Measurements from ENCODE around the gene ASIC4. TPM values are rescaled to one million over a fixed set of nuclear protein-coding genes. Genes with fewer than 3 reads are reported as not detected.

The ASIC4 gene
- total RNA-seq: 10 to 100 TPM in 4 of 8 experiments, 1 to 10 TPM in 2, under 1 TPM in 2; 0.31 to 83.2 (median 19.4) TPM

GRCh38 chr2:219514196-219514761 is at the start of gene ASIC4:
ASIC4 (plus strand) TSS chr2:219514482; CDS start chr2:219514725, 243 bp downstream.
- H3K4me3 ChIP-seq: peak within 1 kb of the TSS in 4 of 5 donors; percentile 2 to 19 (median 14)
- H3K27ac ChIP-seq: peak within 1 kb of the TSS; percentile 84 to 89
- whole genome bisulfite sequencing, 10 experiments: 0 to 73% (median 30%) methylated on average over 1 to 5 of the region's 31 CpGs; no CpG with 5 or more reads in 6 of the 10 experiments
- ATAC-seq (replicated peaks in 6 of 8): peak in 6 of 8 experiments; percentile 6 to 69 (median 62)
- in situ Hi-C loops (cut with MboI; ENCODE audit: low pct_unique_long_range_greater_than_20kb in 2 of 9, low sequenced_read_pairs in 9 of 9, unreplicated experiment in 9 of 9): loop anchor here in 1 of 9 experiments (25.0 kb wide), 1 partner anchor 102 kb away; the partner anchor contains the start of gene DES
- peaks cover 96 to 97% of the 10 kb centered on the region in 2 donors for H3K4me1 ChIP-seq (replicated peaks in 1 of 2)

DNA sequence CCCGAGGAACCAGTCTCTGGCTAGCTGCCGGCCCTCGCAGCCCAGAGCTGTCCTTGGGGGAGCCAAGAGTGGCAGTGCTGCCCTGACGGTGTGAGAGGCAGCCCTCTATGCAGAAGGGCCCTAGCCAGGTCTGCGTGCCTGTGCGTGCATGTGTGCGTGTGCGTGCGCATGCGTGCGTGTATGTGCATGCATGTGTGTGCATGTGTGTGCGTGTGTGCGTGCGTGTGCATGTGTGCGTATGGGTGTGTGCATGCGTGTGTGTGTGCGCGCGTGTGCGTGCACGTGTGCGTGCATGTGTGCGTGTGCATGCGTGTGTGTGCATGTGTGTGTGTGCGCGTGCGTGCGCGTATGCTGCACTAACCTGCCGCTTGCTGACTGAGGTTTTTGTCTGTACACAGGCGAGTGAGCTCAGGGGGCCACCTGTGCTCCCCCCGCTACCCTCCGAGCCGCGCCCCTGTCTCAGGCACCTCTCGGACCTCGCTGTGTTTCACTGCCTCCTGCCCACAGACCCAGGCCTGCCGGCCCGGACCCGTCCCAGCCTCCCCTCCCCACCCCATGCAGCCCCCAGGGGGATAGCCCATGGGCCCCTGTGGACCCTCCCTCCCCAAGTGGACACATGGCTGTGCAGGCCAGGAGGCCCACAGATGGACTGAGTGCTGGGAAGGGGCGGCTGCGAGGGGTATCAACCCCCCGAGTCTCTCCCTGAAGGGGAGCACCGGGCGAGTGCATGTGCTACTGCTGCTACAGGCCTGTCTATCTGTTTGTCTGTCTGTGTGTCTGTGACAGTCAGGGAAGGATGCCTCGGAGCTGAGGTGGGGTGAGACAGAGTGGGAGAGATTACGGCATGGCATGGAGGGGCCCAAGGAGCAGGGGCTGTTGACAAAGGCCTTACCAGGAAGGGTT is 48.4 kb upstream of the ASIC4 start:
- ATAC-seq (replicated peaks in 6 of 8): no peak
- in situ Hi-C loops (cut with MboI; ENCODE audit: low pct_unique_long_range_greater_than_20kb in 2 of 9, low sequenced_read_pairs in 9 of 9, unreplicated experiment in 9 of 9): no loop called here
- WGBS, 10 experiments: 55 to 100% (median 87%) methylated on average over 1 to 13 of the region's 47 CpGs; no CpG with 5 or more reads in 3 of the 10 experiments
- Histone ChIP-seq H3K4me1 (replicated peaks in 1 of 2) (peaks cover 13 to 14% of the 10 kb centered on the region in 2 donors), H3K4me3 (no peak overlapping the region), H3K27ac (no peak overlapping the region)

DNA sequence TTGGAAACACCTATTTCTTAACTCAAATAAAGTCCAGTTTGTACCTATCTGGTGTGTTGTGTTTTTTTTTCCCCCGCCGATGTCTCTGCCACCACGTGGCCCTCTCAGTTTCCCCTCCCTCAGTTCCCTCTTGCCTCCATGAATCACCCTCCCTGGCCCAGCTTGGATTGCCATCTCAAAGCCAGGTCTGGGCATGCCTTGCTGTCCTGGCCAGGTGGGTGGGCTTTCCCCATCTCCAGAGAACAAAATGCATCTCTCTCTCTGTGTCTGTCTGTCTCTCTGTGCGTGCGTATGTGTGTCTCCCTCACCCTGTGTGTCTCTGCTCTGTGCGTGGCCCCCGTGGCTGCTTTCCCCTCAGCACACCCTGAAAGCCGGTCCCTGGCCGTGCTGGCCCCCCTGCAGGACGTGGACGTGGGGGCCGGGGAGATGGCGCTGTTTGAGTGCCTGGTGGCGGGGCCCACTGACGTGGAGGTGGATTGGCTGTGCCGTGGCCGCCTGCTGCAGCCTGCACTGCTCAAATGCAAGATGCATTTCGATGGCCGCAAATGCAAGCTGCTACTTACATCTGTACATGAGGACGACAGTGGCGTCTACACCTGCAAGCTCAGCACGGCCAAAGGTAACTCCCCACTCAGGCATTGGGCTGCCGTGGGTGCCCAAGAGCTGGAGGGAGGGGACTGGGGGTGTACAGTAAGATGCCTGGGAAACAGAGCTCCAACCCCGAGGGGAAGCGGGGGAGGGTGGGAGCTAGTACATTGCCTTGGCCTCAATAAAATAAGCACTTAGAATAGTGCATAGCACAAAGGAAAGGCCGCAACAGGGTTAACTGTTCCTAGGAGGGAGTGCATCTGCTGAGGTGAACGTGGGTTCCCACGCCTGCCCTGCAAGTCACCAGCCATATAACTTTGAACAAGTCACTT is 47.2 kb upstream of the ASIC4 start:
- no peak overlapping the region for H3K27ac ChIP-seq
- H3K4me3 ChIP-seq: no peak overlapping the region
- in situ Hi-C loops (cut with MboI; ENCODE audit: low pct_unique_long_range_greater_than_20kb in 2 of 9, low sequenced_read_pairs in 9 of 9, unreplicated experiment in 9 of 9): no loop called here
- ATAC-seq (replicated peaks in 6 of 8): no peak
- H3K4me1 ChIP-seq (replicated peaks in 1 of 2): peaks cover 10 to 11% of the 10 kb centered on the region in 2 donors
- WGBS, 10 experiments: 68 to 100% (median 83%) methylated on average over 1 to 8 of the region's 28 CpGs; no CpG with 5 or more reads in 6 of the 10 experiments

- Histone ChIP-seq H3K27ac (no peak overlapping the region), H3K4me3 (no peak overlapping the region), H3K4me1 (replicated peaks in 1 of 2) (peaks cover 10 to 11% of the 10 kb centered on the region in 2 donors)
- no peak for ATAC-seq (replicated peaks in 6 of 8)
- in situ Hi-C loops (cut with MboI; ENCODE audit: low pct_unique_long_range_greater_than_20kb in 2 of 9, low sequenced_read_pairs in 9 of 9, unreplicated experiment in 9 of 9): no loop called here
- 79 to 100% (median 83%) methylated on average over 1 to 2 of the region's 2 CpGs; no CpG with 5 or more reads in 4 of the 10 experiments for WGBS, 10 experiments
These were observed 46.6 kb upstream of the ASIC4 start for GRCh38 chr2:219467736-219468075.

DNA sequence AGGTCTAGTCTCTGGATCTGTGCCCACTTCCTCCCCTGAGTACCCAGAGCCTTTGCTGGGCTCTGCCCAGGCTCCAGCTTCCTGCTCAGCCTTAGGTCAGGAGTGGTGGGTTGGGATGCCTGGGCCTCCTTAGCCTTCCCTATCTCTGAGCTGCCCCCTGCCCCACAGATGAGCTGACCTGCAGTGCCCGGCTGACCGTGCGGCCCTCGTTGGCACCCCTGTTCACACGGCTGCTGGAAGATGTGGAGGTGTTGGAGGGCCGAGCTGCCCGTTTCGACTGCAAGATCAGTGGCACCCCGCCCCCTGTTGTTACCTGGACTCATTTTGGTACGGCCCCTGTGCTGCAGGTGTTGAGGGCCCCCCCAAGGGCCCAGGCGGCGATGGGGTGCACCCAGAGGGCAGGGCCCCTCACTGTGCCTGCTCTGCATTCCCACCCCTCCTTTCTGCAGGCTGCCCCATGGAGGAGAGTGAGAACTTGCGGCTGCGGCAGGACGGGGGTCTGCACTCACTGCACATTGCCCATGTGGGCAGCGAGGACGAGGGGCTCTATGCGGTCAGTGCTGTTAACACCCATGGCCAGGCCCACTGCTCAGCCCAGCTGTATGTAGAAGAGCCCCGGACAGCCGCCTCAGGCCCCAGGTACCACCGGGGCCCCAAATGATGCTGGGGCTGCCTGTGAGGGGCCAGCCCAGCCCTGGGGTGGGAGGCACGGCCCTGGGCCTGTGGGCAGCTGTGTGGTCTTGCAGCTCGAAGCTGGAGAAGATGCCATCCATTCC is 45.7 kb upstream of the ASIC4 start:
- H3K27ac ChIP-seq: no peak overlapping the region
- no peak for ATAC-seq (replicated peaks in 6 of 8)
- in situ Hi-C loops (cut with MboI; ENCODE audit: low pct_unique_long_range_greater_than_20kb in 2 of 9, low sequenced_read_pairs in 9 of 9, unreplicated experiment in 9 of 9): no loop called here
- H3K4me1 ChIP-seq (replicated peaks in 1 of 2): peaks cover 10 to 11% of the 10 kb centered on the region in 2 donors
- H3K4me3 ChIP-seq: no peak overlapping the region
- WGBS, 10 experiments: 80 to 100% methylated on average over 1 to 3 of the region's 23 CpGs; no CpG with 5 or more reads in 8 of the 10 experiments

GRCh38 chr2:219469186-219469724 is 45.0 kb upstream of the ASIC4 start:
- in situ Hi-C loops (cut with MboI; ENCODE audit: low pct_unique_long_range_greater_than_20kb in 2 of 9, low sequenced_read_pairs in 9 of 9, unreplicated experiment in 9 of 9): no loop called here
- Histone ChIP-seq H3K4me3 (no peak overlapping the region), H3K27ac (no peak overlapping the region), H3K4me1 (replicated peaks in 1 of 2) (peaks cover 10 to 11% of the 10 kb centered on the region in 2 donors)
- 20 to 100% (median 80%) methylated on average over 1 to 2 of the region's 16 CpGs; no CpG with 5 or more reads in 3 of the 10 experiments for WGBS, 10 experiments
- ATAC-seq (replicated peaks in 6 of 8): peak in 6 of 8 experiments; percentile 21 to 98 (median 90)

DNA sequence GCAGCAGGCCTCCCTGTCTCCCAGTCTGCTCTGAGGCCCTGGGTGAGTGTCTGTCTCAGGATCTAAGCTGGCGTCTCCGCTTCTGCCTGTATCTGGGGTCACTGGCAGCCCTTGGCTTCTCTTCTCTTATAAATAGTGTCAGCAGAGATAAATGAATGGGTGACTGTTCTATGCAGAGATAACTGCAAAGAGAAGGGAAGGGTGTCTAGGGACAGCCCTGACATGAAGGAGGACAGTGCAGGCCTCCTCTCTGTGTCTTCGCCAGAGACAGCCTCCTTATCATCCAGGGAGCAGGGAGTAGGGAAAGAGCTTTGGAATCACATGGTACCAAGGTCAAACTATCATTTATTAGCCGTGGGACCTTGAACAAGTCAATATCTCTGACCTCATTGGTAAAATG is 43.9 kb upstream of the ASIC4 start:
- 67 to 77% (median 75%) methylated on average over 1 to 4 of the region's 4 CpGs; no CpG with 5 or more reads in 7 of the 10 experiments for WGBS, 10 experiments
- no peak overlapping the region for H3K27ac ChIP-seq
- H3K4me3 ChIP-seq: no peak overlapping the region
- in situ Hi-C loops (cut with MboI; ENCODE audit: low pct_unique_long_range_greater_than_20kb in 2 of 9, low sequenced_read_pairs in 9 of 9, unreplicated experiment in 9 of 9): loop anchor here in 1 of 9 experiments (10.0 kb wide), 1 partner anchor 64 kb away; no protein-coding TSS in a partner anchor
- ATAC-seq (replicated peaks in 6 of 8): no peak
- peaks cover 10 to 14% of the 10 kb centered on the region in 2 donors for H3K4me1 ChIP-seq (replicated peaks in 1 of 2)

DNA sequence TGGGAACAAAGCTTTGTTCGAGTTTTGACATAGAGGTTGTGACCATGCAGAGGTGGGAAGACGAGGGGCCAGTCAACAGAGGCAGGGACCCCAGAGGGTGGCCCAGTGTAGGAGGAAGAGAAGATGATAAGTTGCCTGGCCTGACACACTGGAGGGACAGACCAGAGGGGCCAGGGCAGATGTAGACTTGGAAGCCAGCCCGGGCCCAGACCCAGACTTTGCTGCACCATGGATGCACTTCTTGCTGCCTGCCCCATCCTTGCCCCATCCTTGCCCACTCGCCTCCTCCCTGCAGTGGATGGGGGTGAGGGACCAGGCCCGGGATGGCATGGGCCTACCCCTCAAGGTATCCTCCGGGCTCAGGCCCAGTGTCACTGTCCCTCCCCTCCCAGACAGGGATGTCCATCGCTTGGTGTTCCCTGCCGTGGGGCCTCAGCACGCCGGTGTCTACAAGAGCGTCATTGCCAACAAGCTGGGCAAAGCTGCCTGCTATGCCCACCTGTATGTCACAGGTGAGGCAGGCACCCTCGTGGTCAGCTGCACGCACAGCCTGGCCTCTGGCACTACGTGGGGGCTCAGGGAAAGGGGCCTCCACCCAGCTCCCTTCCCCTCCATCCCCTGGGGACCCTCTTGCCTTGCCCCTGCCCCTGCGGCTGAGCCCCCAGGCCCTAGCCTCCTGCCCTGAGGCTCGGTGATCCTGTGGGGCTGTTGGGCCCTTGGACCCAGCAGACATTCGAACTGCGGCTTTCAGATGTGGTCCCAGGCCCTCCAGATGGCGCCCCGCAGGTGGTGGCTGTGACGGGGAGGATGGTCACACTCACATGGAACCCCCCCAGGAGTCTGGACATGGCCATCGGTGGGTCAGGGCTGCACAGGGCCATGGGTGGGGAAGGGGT is 42.6 kb upstream of the ASIC4 start:
- ATAC-seq (replicated peaks in 6 of 8): no peak
- H3K4me1 ChIP-seq (replicated peaks in 1 of 2): peaks cover 19 to 27% of the 10 kb centered on the region in 2 donors
- H3K4me3 ChIP-seq: no peak overlapping the region
- WGBS, 10 experiments: 30 to 100% (median 75%) methylated on average over 1 to 2 of the region's 22 CpGs; no CpG with 5 or more reads in 6 of the 10 experiments
- in situ Hi-C loops (cut with MboI; ENCODE audit: low pct_unique_long_range_greater_than_20kb in 2 of 9, low sequenced_read_pairs in 9 of 9, unreplicated experiment in 9 of 9): loop anchor here in 1 of 9 experiments (10.0 kb wide), 1 partner anchor 63 kb away; no protein-coding TSS in a partner anchor
- H3K27ac ChIP-seq: no peak overlapping the region

- Histone ChIP-seq H3K27ac (no peak overlapping the region), H3K4me3 (no peak overlapping the region), H3K4me1 (replicated peaks in 1 of 2) (peaks cover 24 to 36% of the 10 kb centered on the region in 2 donors)
- in situ Hi-C loops (cut with MboI; ENCODE audit: low pct_unique_long_range_greater_than_20kb in 2 of 9, low sequenced_read_pairs in 9 of 9, unreplicated experiment in 9 of 9): loop anchor here in 1 of 9 experiments (10.0 kb wide), 1 partner anchor 62 kb away; no protein-coding TSS in a partner anchor
- ATAC-seq (replicated peaks in 6 of 8): no peak
- WGBS, 10 experiments: 60% methylated on average over 1 of the region's 12 CpGs; no CpG with 5 or more reads in 9 of the 10 experiments
These were observed 41.6 kb upstream of the ASIC4 start for GRCh38 chr2:219472629-219473187.

- ATAC-seq (replicated peaks in 6 of 8): no peak
- H3K4me1 ChIP-seq (replicated peaks in 1 of 2): peaks cover 29 to 38% of the 10 kb centered on the region in 2 donors
- H3K4me3 ChIP-seq: no peak overlapping the region
- 87 to 100% (median 91%) methylated on average over 2 to 3 of the region's 18 CpGs; no CpG with 5 or more reads in 6 of the 10 experiments for WGBS, 10 experiments
- in situ Hi-C loops (cut with MboI; ENCODE audit: low pct_unique_long_range_greater_than_20kb in 2 of 9, low sequenced_read_pairs in 9 of 9, unreplicated experiment in 9 of 9): loop anchor here in 1 of 9 experiments (10.0 kb wide), 1 partner anchor 61 kb away; no protein-coding TSS in a partner anchor
- H3K27ac ChIP-seq: no peak overlapping the region
These were observed 40.8 kb upstream of the ASIC4 start for GRCh38 chr2:219473511-219473910.

All from motor neuron (in vitro differentiated cells).